ENCODE measurements around the gene PAWR.

DNA sequence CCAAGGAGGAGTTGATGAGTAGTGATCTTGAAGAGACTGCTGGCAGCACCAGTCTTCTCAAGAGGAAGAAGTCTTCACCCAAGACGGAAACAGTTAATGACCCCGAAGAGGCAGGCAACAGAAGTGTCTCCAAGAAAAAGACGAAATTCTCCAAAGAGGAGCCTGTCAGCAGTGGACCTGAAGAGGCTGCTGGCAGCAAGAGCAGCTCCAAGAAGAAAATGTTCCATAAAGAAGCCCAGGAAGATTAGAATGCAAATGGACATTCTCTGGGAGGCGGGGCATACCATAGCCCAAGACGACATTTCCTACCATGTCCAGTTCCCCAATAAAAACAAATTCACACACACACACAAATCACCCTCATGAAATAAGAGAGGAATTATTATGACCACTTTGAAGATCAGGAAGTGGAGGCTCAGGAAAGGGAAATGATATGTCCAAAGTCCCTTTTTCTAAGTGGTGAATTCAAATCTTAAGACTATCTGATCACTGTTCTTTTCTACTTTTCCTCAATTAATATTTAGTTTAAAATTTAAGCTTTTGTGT lies 131.8 kb downstream of the PAWR start:
- TF ChIP-seq POLR2AphosphoS5 (IDR thresholded peaks at IDR 0.05; ENCODE audit: borderline replicate concordance, low read depth, low read length): no peak
- TF ChIP-seq EZH2 (IDR thresholded peaks at IDR 0.05): no peak
- no peak for TF ChIP-seq FOXP2 (optimal IDR thresholded peaks at IDR 0.05; ENCODE audit: control extremely low read depth, extremely low read length, insufficient read depth)
